HepG2 (cell line): Measurements from ENCODE around the gene HYPK. TPM values are rescaled to one million over a fixed set of nuclear protein-coding genes. Genes with fewer than 3 reads are reported as not detected.

Experiments
- AGO2 ChIP-seq: fragments of 200-400 bp; formaldehyde crosslinking; optimal IDR thresholded peaks from 2 replicates; pipeline ENCODE3; 2017; ENCODE audit warnings: mild to moderate bottlenecking, low read depth, low read length, moderate library complexity
- ASH2L ChIP-seq: fragments of 300-600, 200-600 bp; sonication (generic); IDR thresholded peaks from 2 replicates; pipeline ENCODE4 v1.7.0; 2017; ENCODE audit warnings: low read depth, mild to moderate bottlenecking, moderate library complexity, mixed read lengths, low read length; ENCODE audit not compliant: insufficient read length
- BCLAF1 ChIP-seq: fragments of 450-650 bp; IDR thresholded peaks from 2 replicates; pipeline ENCODE4 v1.6.1; 2017; ENCODE audit warnings: mild to moderate bottlenecking
- FOXA3 ChIP-seq: IDR thresholded peaks from 2 replicates; pipeline ENCODE4 v1.6.1; 2016; ENCODE audit warnings: missing genetic modification reagents, missing compliant biosample characterization
- KDM5A ChIP-seq: fragments of 200-600 bp; sonication (generic); IDR thresholded peaks from 2 replicates; pipeline ENCODE4 v1.7.0; 2018; ENCODE audit warnings: antibody characterized with exemption, mild to moderate bottlenecking, low read length, borderline replicate concordance
- MIXL1 ChIP-seq: IDR thresholded peaks from 2 replicates; pipeline ENCODE4 v1.6.1; 2016
- MXD3 ChIP-seq: IDR thresholded peaks from 2 replicates; pipeline ENCODE4 v1.6.1; 2016; ENCODE audit warnings: mild to moderate bottlenecking, missing biosample characterization, missing genetic modification reagents
- TERF1 ChIP-seq: sonication (generic); formaldehyde crosslinking; IDR thresholded peaks from 2 replicates; pipeline ENCODE4 v1.8.0; 2022; ENCODE audit warnings: mild to moderate bottlenecking, missing genetic modification reagents, moderate library complexity
- ZBTB10 ChIP-seq: sonication (generic); formaldehyde crosslinking; IDR thresholded peaks from 2 replicates; pipeline ENCODE4 v1.4.0; 2020; ENCODE audit warnings: missing genetic modification reagents, borderline replicate concordance
- ZBTB37 ChIP-seq: sonication (generic); formaldehyde crosslinking; IDR thresholded peaks from 2 replicates; pipeline ENCODE4 v1.4.0; 2020; ENCODE audit warnings: mild to moderate bottlenecking, missing genetic modification reagents
- ZFYVE20 ChIP-seq: sonication (generic); formaldehyde crosslinking; IDR thresholded peaks from 2 replicates; pipeline ENCODE4 v1.8.0; 2023; ENCODE audit warnings: low read depth, mild to moderate bottlenecking, moderate library complexity, missing genetic modification reagents, borderline replicate concordance
- ZNF253 ChIP-seq: sonication (generic); formaldehyde crosslinking; IDR thresholded peaks from 2 replicates; pipeline ENCODE4 v1.8.0; 2022; ENCODE audit warnings: mild to moderate bottlenecking, missing genetic modification reagents, borderline replicate concordance
- ZNF260 ChIP-seq: sonication (generic); formaldehyde crosslinking; IDR thresholded peaks from 2 replicates; pipeline ENCODE4 v1.4.0; 2020; ENCODE audit warnings: missing genetic modification reagents, low read depth, mild to moderate bottlenecking, borderline replicate concordance
- ZNF263 ChIP-seq: sonication (generic); formaldehyde crosslinking; IDR thresholded peaks from 2 replicates; pipeline ENCODE4 v1.4.0; 2020; ENCODE audit warnings: missing genetic modification reagents
- ZNF317 ChIP-seq: sonication (generic); formaldehyde crosslinking; IDR thresholded peaks from 2 replicates; pipeline ENCODE4 v1.5.0; 2020; ENCODE audit warnings: mild to moderate bottlenecking, missing genetic modification reagents
- ZNF329 ChIP-seq: sonication (generic); formaldehyde crosslinking; IDR thresholded peaks from 2 replicates; pipeline ENCODE4 v1.9.0; 2021; ENCODE audit warnings: low read depth, mild to moderate bottlenecking, missing genetic modification reagents
- ZNF816 ChIP-seq: sonication (generic); formaldehyde crosslinking; IDR thresholded peaks from 2 replicates; pipeline ENCODE4 v1.8.0; 2022; ENCODE audit warnings: missing genetic modification reagents, mild to moderate bottlenecking, borderline replicate concordance
- polyA plus RNA-seq, 8 experiments: library from polyadenylated mRNA; depleted of rRNA in 3 of 8; stranded (reverse) in 7 of 8; unstranded in 1 of 8; fragments of >200 nt; fragmentation: Illumina TruSeq in 4 of 8; extraction: Trizol in 4 of 8; gene quantifications; 2 replicates each; pipeline versions ENCODE4 v1.2.1 to v1.2.3, GENCODE V29; 2011 to 2016; ENCODE audit warnings: low read depth in 4 of 8, missing spikeins in 1 of 8, mixed read lengths in 1 of 8; ENCODE audit not compliant: insufficient read depth in 1 of 8
- total RNA-seq, 5 experiments: library from RNA; depleted of rRNA; stranded (reverse); fragments of >200 nt; fragmentation: Illumina TruSeq; extraction: Trizol; gene quantifications; 2 replicates each; pipeline ENCODE4 v1.2.3, GENCODE V29; 2016; ENCODE audit warnings: low read depth in 1 of 5

The HYPK gene
- total and polyA plus RNA-seq, 2 of the 13 experiments (the other 11 are each of a cell fraction or from before 2014, with no cell fraction given): 13.5 to 16.5 TPM

GRCh38 chr15:43792761-43793476 lies 7.5 kb upstream of the HYPK start (continued):
- no peak for TF ChIP-seq TERF1
- peak; percentile 67; the same call in 1 of the 2 replicates for TF ChIP-seq KDM5A
- TF ChIP-seq ZNF260 (CRISPR knock-in tag): no peak
- no peak for TF ChIP-seq ZNF329 (CRISPR knock-in tag)
- no peak for TF ChIP-seq ZBTB10 (CRISPR knock-in tag)
- no peak for TF ChIP-seq FOXA3
- no peak for TF ChIP-seq ZNF816 (CRISPR knock-in tag)
- no peak for TF ChIP-seq ZNF263 (CRISPR knock-in tag)
- no peak for TF ChIP-seq ZNF317 (CRISPR knock-in tag)
- TF ChIP-seq BCLAF1: no peak
- TF ChIP-seq ZBTB37: 0 out of 2 replicates have a peak, but pooled peaks have one; percentile 35
- 0 out of 2 replicates have a peak, but pooled peaks have one; percentile 39 for TF ChIP-seq ZNF253 (CRISPR knock-in tag)
- TF ChIP-seq ZFYVE20 (CRISPR knock-in tag): no peak
- peak; percentile 25 for TF ChIP-seq ASH2L
- TF ChIP-seq MIXL1: no peak
- no peak for TF ChIP-seq MXD3
- TF ChIP-seq AGO2: peak; percentile 86
